ENCODE results near the gene HOXA5.
A peak's percentile ranks its signal among the peaks of the same experiment; 100 is the strongest.

The HOXA5 gene

DNA sequence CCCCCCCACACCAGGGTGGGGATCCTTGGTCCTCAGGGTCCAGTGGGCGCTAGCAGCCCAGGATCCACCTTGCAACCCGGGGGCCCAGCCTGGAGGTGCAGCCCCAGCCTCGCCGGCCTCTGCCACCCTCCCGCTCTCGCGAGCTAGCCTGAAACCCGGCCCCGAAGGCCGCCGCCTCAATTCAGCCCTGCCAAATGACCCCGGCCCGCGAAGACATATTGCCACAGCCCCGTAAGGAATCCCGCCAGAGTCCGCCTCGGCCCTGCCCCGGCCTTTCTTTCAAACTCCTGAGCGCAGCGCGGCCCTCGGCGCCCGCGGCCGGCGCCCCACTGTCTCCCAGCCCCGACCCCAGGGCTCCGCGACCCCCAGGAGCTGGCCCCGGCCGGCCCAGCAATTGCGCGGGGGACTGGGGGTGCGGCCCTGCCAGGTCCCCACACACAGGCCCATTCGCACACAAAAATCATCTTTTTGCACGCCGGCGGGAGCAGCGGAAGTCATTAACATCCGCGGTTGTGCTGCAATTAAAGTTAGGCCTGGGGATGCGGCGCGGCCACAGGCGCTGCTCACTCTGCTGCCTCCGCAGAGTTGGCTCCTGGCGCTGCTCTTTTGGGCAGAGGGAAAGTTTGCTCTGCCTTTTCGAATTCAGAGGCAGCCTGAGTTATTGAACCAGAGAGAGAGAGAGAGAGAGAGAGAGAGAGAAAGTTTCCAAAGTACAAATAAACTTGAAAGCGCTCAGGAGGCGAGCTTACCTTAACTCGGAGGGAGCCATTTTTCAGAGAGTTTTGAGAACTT lies 4.0 kb downstream of the HOXA5 start:
- DNase-seq (ENCODE audit: low spot score) = no peak
- in situ Hi-C loops (cut with MboI; ENCODE audit: low pct_unique_long_range_greater_than_20kb, low sequenced_read_pairs, unreplicated experiment) = no loop called here

DNA sequence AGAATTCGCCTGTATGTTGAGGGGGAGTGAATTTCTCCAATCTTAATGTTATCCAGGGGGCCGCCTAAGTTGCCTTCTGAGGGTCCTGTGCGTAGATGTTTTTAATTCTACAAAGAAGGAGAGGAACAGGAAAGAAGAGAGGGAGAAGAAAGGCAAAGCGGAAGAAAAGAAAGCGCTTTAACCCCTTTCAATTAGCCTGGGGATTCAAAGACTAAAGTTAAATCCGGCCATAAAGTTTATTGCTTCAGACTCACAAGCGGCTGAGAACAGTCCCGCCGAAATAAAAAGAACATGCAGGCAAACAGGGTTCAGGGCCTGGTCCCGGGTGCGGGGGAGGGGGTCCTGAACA lies 4.5 kb downstream of the HOXA5 start:
- in situ Hi-C loops (cut with MboI; ENCODE audit: low pct_unique_long_range_greater_than_20kb, low sequenced_read_pairs, unreplicated experiment) = no loop called here
- TF ChIP-seq, protein P1, sequence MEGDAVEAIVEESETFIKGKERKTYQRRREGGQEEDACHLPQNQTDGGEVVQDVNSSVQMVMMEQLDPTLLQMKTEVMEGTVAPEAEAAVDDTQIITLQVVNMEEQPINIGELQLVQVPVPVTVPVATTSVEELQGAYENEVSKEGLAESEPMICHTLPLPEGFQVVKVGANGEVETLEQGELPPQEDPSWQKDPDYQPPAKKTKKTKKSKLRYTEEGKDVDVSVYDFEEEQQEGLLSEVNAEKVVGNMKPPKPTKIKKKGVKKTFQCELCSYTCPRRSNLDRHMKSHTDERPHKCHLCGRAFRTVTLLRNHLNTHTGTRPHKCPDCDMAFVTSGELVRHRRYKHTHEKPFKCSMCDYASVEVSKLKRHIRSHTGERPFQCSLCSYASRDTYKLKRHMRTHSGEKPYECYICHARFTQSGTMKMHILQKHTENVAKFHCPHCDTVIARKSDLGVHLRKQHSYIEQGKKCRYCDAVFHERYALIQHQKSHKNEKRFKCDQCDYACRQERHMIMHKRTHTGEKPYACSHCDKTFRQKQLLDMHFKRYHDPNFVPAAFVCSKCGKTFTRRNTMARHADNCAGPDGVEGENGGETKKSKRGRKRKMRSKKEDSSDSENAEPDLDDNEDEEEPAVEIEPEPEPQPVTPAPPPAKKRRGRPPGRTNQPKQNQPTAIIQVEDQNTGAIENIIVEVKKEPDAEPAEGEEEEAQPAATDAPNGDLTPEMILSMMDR (IDR thresholded peaks at IDR 0.05; ENCODE audit: extremely low read depth, insufficient read depth, missing control alignments) = no peak
- DNase-seq (ENCODE audit: low spot score) = no peak

More for the DNA sequence above, 4.0 kb downstream of the HOXA5 start:
- TF ChIP-seq, protein P1 (IDR thresholded peaks at IDR 0.05; ENCODE audit: extremely low read depth, insufficient read depth, missing control alignments) = no peak

DNA sequence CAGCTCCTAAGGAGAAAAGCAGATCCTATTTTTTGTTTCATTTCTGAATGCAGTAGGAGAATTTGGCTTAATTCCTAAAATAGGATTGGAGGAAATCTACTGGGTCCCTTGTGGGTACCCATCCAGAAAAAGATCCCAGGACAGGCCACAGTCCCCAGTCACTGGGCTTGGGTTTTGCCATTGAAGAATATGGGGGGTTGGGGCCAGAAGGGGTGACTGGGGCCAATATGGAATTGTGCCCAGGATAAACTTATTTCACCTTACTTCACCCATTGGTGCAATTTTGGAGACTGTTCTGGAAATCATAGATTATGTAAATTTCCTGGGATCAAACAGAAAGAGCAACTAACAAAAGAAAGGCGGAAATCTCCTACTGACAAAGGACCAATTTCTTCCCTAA lies 5.0 kb downstream of the HOXA5 start:
- in situ Hi-C loops (cut with MboI; ENCODE audit: low pct_unique_long_range_greater_than_20kb, low sequenced_read_pairs, unreplicated experiment) = no loop called here
- TF ChIP-seq, protein P1 (IDR thresholded peaks at IDR 0.05; ENCODE audit: extremely low read depth, insufficient read depth, missing control alignments) = no peak
- no peak for DNase-seq (ENCODE audit: low spot score)

DNA sequence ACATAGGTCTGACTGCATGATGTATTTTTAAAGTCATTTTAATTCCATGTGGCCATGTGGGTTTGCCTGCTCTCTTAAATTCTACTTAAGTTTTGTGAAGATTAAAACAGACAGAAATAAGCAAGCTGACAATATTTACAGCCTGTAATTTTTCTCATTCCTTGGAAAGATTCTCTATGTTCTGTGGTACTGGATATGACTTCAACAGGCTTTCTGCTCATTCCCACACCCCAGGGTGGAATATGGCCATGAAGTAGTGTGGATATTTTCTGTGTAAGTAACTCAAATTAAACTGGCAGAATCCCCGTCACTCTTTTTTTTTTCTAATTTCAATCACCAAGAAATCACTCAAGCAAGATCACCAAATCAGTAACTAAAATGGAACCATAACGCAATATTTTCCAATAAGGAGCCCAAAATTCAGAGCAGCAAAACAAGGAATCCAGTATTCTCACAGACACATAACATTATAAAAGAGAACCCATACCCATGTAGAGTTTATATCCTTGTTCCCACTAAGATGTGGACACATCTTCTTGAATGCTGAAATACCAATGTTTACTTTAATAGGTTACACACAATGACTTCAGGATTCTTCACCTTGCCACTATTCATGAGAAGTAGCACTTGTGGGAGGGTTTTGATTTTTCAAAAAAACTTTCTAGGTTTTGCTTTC lies 5.7 kb downstream of the HOXA5 start:
- DNase-seq (ENCODE audit: low spot score) = no peak
- in situ Hi-C loops (cut with MboI; ENCODE audit: low pct_unique_long_range_greater_than_20kb, low sequenced_read_pairs, unreplicated experiment) = no loop called here
- TF ChIP-seq, protein P1 (IDR thresholded peaks at IDR 0.05; ENCODE audit: extremely low read depth, insufficient read depth, missing control alignments) = no peak

DNA sequence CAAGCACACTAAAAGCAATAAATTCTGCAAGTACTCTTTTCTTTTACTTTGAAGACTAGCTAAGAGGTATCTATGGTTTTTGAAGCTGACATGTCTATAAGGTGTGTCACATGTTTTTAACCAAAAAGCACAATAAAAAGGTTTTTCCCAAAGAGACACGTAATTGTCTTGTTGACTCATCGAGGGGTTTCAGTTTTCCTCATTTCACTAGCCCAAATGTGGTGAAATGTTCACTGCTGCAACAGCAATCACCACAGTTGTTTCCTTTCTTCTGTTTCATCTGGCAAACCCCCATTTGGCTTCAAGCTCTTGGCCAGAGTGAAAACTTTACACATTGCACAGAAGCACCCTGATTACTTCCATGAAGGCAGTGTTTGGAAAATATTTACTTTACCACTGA lies 9.1 kb downstream of the HOXA5 start:
- TF ChIP-seq, protein P1 (IDR thresholded peaks at IDR 0.05; ENCODE audit: extremely low read depth, insufficient read depth, missing control alignments) = no peak
- in situ Hi-C loops (cut with MboI; ENCODE audit: low pct_unique_long_range_greater_than_20kb, low sequenced_read_pairs, unreplicated experiment) = no loop called here
- peak; percentile 69 for DNase-seq (ENCODE audit: low spot score)

DNA sequence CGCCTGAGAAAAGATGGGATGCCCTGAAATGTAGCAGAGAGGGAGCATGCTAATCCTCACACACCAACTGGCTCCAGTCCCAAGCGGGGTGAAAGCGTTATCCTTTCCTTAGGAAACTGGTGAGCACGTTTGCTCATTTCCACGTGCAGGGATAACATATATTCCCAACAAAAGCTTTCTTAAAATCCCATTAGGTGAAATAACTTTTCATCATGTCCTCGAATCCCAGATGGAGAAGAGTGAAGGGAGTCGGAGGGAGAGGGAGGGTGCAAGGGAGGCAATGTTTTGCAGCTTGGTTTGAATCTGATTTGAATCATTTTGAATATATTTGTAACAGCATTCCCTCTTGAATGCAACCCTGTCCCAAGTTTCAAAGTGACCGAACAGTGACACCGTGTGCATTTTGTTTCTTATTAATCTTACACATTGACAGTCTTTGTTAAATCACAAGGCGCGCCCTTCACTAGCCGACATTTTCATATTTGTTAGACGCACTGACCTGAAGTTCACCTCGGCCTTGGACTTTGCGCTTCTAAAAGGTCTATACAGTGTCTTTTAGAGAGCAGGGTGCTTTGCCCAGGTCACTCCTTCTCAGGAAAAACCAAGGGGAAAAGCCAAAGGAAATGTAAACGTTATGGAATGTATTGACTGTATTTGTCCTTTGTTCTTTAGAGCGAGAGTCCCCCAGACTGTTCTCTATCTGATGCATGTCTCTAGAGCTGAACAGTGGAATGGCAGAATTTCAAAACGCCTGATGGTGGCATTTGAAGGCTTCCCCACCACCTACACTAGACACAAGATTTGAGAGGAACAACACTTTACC lies 9.9 kb downstream of the HOXA5 start:
- no peak for DNase-seq (ENCODE audit: low spot score)
- TF ChIP-seq, protein P1 (IDR thresholded peaks at IDR 0.05; ENCODE audit: extremely low read depth, insufficient read depth, missing control alignments) = no peak
- in situ Hi-C loops (cut with MboI; ENCODE audit: low pct_unique_long_range_greater_than_20kb, low sequenced_read_pairs, unreplicated experiment) = no loop called here
